Neuronal stem cell (in vitro differentiated cells): ENCODE measurements around the gene NOL12.

ENCODE experiments used
- DNase-seq: peaks from one replicate; pipeline ENCODE4 v3.0.0-alpha.2; 2013; ENCODE audit warnings: low spot score
- H2AFZ ChIP-seq: one replicate; pipeline ENCODE4 v1.6.1; 2013; ENCODE audit warnings: mild to moderate bottlenecking, low read length, inconsistent platforms
- H2AK5ac ChIP-seq: 2 replicates; pipeline ENCODE4 v1.6.1; 2013; ENCODE audit warnings: low read depth, mild to moderate bottlenecking, inconsistent platforms, low read length, moderate library complexity, mixed read lengths
- H2BK120ac ChIP-seq: 2 replicates; pipeline ENCODE4 v1.6.1; 2013; ENCODE audit warnings: low read depth, mild to moderate bottlenecking, inconsistent platforms, low read length, moderate library complexity, mixed read lengths
- H2BK12ac ChIP-seq: one replicate; pipeline ENCODE4 v1.6.1; 2013; ENCODE audit warnings: low read length, inconsistent platforms
- H2BK15ac ChIP-seq: 2 replicates; pipeline ENCODE4 v1.6.1; 2013; ENCODE audit warnings: mild to moderate bottlenecking, low read length, inconsistent platforms, mixed read lengths
- H2BK5ac ChIP-seq: one replicate; pipeline ENCODE4 v1.6.1; 2013; ENCODE audit warnings: inconsistent platforms, mild to moderate bottlenecking, low read length, moderate library complexity
- H3K14ac ChIP-seq: one replicate; pipeline ENCODE4 v1.6.1; 2013; ENCODE audit warnings: low read length, inconsistent platforms
- H3K18ac ChIP-seq: 2 replicates; pipeline ENCODE4 v1.6.1; 2013; ENCODE audit warnings: low read length, inconsistent platforms
- H3K23ac ChIP-seq: 2 replicates; pipeline ENCODE4 v1.6.1; 2013; ENCODE audit warnings: low read depth, mild to moderate bottlenecking, mixed read lengths, low read length, inconsistent platforms; ENCODE audit not compliant: poor library complexity
- H3K27ac ChIP-seq: replicated peaks from 3 replicates; pipeline ENCODE4 v1.5.1; 2013; ENCODE audit warnings: low read length, inconsistent platforms
- H3K27me3 ChIP-seq, 3 experiments: 2 replicates each; pipeline ENCODE4 v1.6.1; 2013; ENCODE audit warnings: low read length in 3 of 3, mild to moderate bottlenecking in 2 of 3, inconsistent platforms in 1 of 3, low read depth in 1 of 3, mixed read lengths in 1 of 3, moderate library complexity in 1 of 3; ENCODE audit not compliant: control insufficient read depth in 3 of 3, insufficient read depth in 3 of 3
- H3K36me3 ChIP-seq, 2 donors: replicated peaks in 1 of 2; 2 replicates each; pipeline ENCODE4 v1.6.1; 2013; ENCODE audit warnings: low read length in 2 of 2; ENCODE audit not compliant: control insufficient read depth in 2 of 2, insufficient read depth in 2 of 2
- H3K4ac ChIP-seq: 2 replicates; pipeline ENCODE4 v1.6.1; 2013; ENCODE audit warnings: inconsistent platforms, mild to moderate bottlenecking, low read length, moderate library complexity
- H3K4me1 ChIP-seq, 2 donors: 1 replicate in 1 of 2; 2 replicates in 1 of 2; pipeline ENCODE4 v1.6.1; 2013; ENCODE audit warnings: low read length in 2 of 2, low read depth in 1 of 2; ENCODE audit not compliant: control insufficient read depth in 2 of 2, insufficient read depth in 1 of 2
- H3K4me2 ChIP-seq: one replicate; pipeline ENCODE4 v1.6.1; 2013; ENCODE audit warnings: mild to moderate bottlenecking, low read length, inconsistent platforms; ENCODE audit not compliant: insufficient read depth, poor library complexity, severe bottlenecking
- H3K4me3 ChIP-seq, 2 donors: 2 replicates each; pipeline ENCODE4 v1.5.1; 2013; ENCODE audit warnings: low read length in 2 of 2, mild to moderate bottlenecking in 2 of 2, inconsistent platforms in 1 of 2, moderate library complexity in 1 of 2
- H3K79me1 ChIP-seq: one replicate; pipeline ENCODE4 v1.6.1; 2013; ENCODE audit warnings: low read depth, mild to moderate bottlenecking, inconsistent platforms, low read length, moderate library complexity
- H3K9ac ChIP-seq: one replicate; pipeline ENCODE4 v1.6.1; 2013; ENCODE audit warnings: mild to moderate bottlenecking, low read depth, low read length, inconsistent platforms; ENCODE audit not compliant: poor library complexity
- H3K9me3 ChIP-seq, 2 donors: replicated peaks in 1 of 2; 2 replicates each; pipeline versions ENCODE3 to v1.6.1; 2013; ENCODE audit warnings: low read length in 2 of 2, mild to moderate bottlenecking in 2 of 2, inconsistent platforms in 1 of 2, low read depth in 1 of 2, mixed read lengths in 1 of 2, moderate library complexity in 1 of 2; ENCODE audit not compliant: control insufficient read depth in 2 of 2, insufficient read depth in 1 of 2
- H4K8ac ChIP-seq: one replicate; pipeline ENCODE4 v1.6.1; 2013; ENCODE audit warnings: low read depth, mild to moderate bottlenecking, inconsistent platforms, low read length, moderate library complexity
- H4K91ac ChIP-seq: one replicate; pipeline ENCODE4 v1.6.1; 2013; ENCODE audit warnings: low read length, low read depth, mild to moderate bottlenecking, inconsistent platforms; ENCODE audit not compliant: poor library complexity
- WGBS, 2 donors: extraction: QIAGEN DNeasy Blood & Tissue Kit; methylation state at CpG; one replicate each; pipeline ENCODE4 v1.1.7; 2013; ENCODE audit warnings: missing lambda C conversion rate in 2 of 2, mixed read lengths in 1 of 2; ENCODE audit not compliant: insufficient read length in 2 of 2, insufficient replicate concordance in 1 of 2; ENCODE audit errors: extremely low coverage in 2 of 2; 5-methylcytosine and 5-hydroxymethylcytosine counted together

The NOL12 gene

GRCh38 chr22:37677493-37677974 is 8.6 kb upstream of the NOL12 start:
- no peak for DNase-seq
- no peak overlapping the region for H3K18ac ChIP-seq
- no peak overlapping the region for H3K27ac ChIP-seq
- peak overlapping the region; percentile 38 for H3K4me2 ChIP-seq
- H2BK120ac ChIP-seq: no peak overlapping the region
- H3K4me1 ChIP-seq: peaks cover 11 to 12% of the 10 kb centered on the region in 2 donors
- H2BK12ac ChIP-seq: no peak overlapping the region
- H3K79me1 ChIP-seq: no peaks in the 10 kb centered on the region
- H3K4ac ChIP-seq: no peak overlapping the region
- H3K23ac ChIP-seq: no peak overlapping the region
- peak overlapping the region; percentile 91 for H2AFZ ChIP-seq
- H3K36me3 ChIP-seq: no peaks in the 10 kb centered on the region
- peaks cover 0 to 2% (median 0%) of the 10 kb centered on the region in 3 experiments for H3K27me3 ChIP-seq
- peak overlapping the region; percentile 55 to 72 for H3K4me3 ChIP-seq
- no peak overlapping the region for H2BK15ac ChIP-seq
- H4K8ac ChIP-seq: no peak overlapping the region
- no peak overlapping the region for H2BK5ac ChIP-seq
- H3K9me3 ChIP-seq: no peaks in the 10 kb centered on the region
- no peak overlapping the region for H4K91ac ChIP-seq
- H3K14ac ChIP-seq: no peak overlapping the region
- no CpG with 5 or more reads among the region's 15 CpGs for WGBS, 2 donors
- H3K9ac ChIP-seq: no peak overlapping the region
- no peak overlapping the region for H2AK5ac ChIP-seq

GRCh38 chr22:37678372-37678771 is 7.8 kb upstream of the NOL12 start:
- DNase-seq: no peak
- Histone ChIP-seq H3K36me3 (no peaks in the 10 kb centered on the region), H3K4me1 (peaks cover 11 to 12% of the 10 kb centered on the region in 2 donors), H3K9ac (no peak overlapping the region), H4K91ac (no peak overlapping the region), H4K8ac (no peak overlapping the region), H3K27me3 (peaks cover 0 to 2% (median 0%) of the 10 kb centered on the region in 3 experiments), H3K23ac (no peak overlapping the region), H3K4me3 (no peak overlapping the region), H3K9me3 (no peaks in the 10 kb centered on the region), H3K18ac (peak overlapping the region; percentile 21), H2AK5ac (no peak overlapping the region), H3K14ac (no peak overlapping the region), H2BK12ac (peak overlapping the region; percentile 89), H3K79me1 (no peaks in the 10 kb centered on the region), H2BK5ac (no peak overlapping the region), H2BK120ac (no peak overlapping the region), H3K4ac (no peak overlapping the region), H2AFZ (no peak overlapping the region), H2BK15ac (no peak overlapping the region), H3K27ac (no peak overlapping the region), H3K4me2 (no peak overlapping the region)
- WGBS, 2 donors: no CpG with 5 or more reads among the region's 18 CpGs

GRCh38 chr22:37679670-37680069 is 6.5 kb upstream of the NOL12 start:
- Histone ChIP-seq H4K91ac (no peak overlapping the region), H2AFZ (no peak overlapping the region), H4K8ac (no peak overlapping the region), H3K4ac (no peak overlapping the region), H2AK5ac (peak overlapping the region; percentile 90), H3K4me2 (no peak overlapping the region), H2BK5ac (peak overlapping the region; percentile 53), H3K36me3 (no peaks in the 10 kb centered on the region), H2BK15ac (peak overlapping the region; percentile 81), H3K14ac (no peak overlapping the region), H3K23ac (peak overlapping the region; percentile 65), H3K9me3 (no peaks in the 10 kb centered on the region), H3K79me1 (no peaks in the 10 kb centered on the region), H3K4me1 (peaks cover 11 to 12% of the 10 kb centered on the region in 2 donors), H3K4me3 (no peak overlapping the region), H2BK120ac (no peak overlapping the region), H3K9ac (peak overlapping the region; percentile 60), H3K27ac (no peak overlapping the region), H3K18ac (peak overlapping the region; percentile 45), H2BK12ac (peak overlapping the region; percentile 58), H3K27me3 (peaks cover 0 to 2% (median 0%) of the 10 kb centered on the region in 3 experiments)
- no peak for DNase-seq
- WGBS, 2 donors: no CpG with 5 or more reads among the region's 8 CpGs

- no peak overlapping the region for H3K14ac ChIP-seq
- no peaks in the 10 kb centered on the region for H3K79me1 ChIP-seq
- H3K18ac ChIP-seq: no peak overlapping the region
- no peak overlapping the region for H3K23ac ChIP-seq
- no peaks in the 10 kb centered on the region for H3K9me3 ChIP-seq
- H3K27me3 ChIP-seq: peaks cover 0 to 2% (median 0%) of the 10 kb centered on the region in 3 experiments
- H2AK5ac ChIP-seq: peak overlapping the region; percentile 88
- no peak overlapping the region for H3K4ac ChIP-seq
- H3K36me3 ChIP-seq: no peaks in the 10 kb centered on the region
- H3K4me2 ChIP-seq: no peak overlapping the region
- no peak overlapping the region for H3K27ac ChIP-seq
- H3K4me1 ChIP-seq: peaks cover 8 to 9% of the 10 kb centered on the region in 2 donors
- no peak overlapping the region for H4K8ac ChIP-seq
- DNase-seq: no peak
- no peak overlapping the region for H3K4me3 ChIP-seq
- no peak overlapping the region for H2AFZ ChIP-seq
- H2BK120ac ChIP-seq: no peak overlapping the region
- no peak overlapping the region for H2BK12ac ChIP-seq
- WGBS, 2 donors: no CpG with 5 or more reads among the region's 7 CpGs
- H2BK5ac ChIP-seq: no peak overlapping the region
- no peak overlapping the region for H3K9ac ChIP-seq
- peak overlapping the region; percentile 81 for H2BK15ac ChIP-seq
- H4K91ac ChIP-seq: no peak overlapping the region
Observed at GRCh38 chr22:37680191-37680851, 5.8 kb upstream of the NOL12 start.
